ENCODE data around the gene S100B. TPM values are rescaled to one million over a fixed set of nuclear protein-coding genes. Genes with fewer than 3 reads are reported as not detected.

S100B gene
- total RNA-seq (2016; rRNA removed; fragmentation: Illumina TruSeq; extraction: Trizol) (not detected in 2 replicates), polyA plus RNA-seq (2011; rRNA removed) (not detected in 2 replicates), polyA minus RNA-seq (2011; rRNA and poly(A)+ RNA removed; ENCODE audit: low replicate concordance) (not detected in 2 replicates), Bru-seq, nascent RNA (not detected), BruChase-seq, experiment 1, labeled RNA remaining after a 6-hour chase (percentile 12 among the genes with signal in this experiment), BruChase-seq, experiment 2, labeled RNA remaining after a 2-hour chase (percentile 11 among the genes with signal in this experiment)
- 0.26 TPM in 1 of 2 replicates, not detected in the other for total RNA-seq (2016; cell fraction: cytosol; rRNA removed; fragmentation: Illumina TruSeq; extraction: Trizol; ENCODE audit: low read depth)
- total RNA-seq (2016; cell fraction: insoluble cytoplasmic fraction; rRNA removed; fragmentation: Illumina TruSeq; extraction: Trizol) = not detected in 2 replicates
- total RNA-seq (2016; cell fraction: membrane; rRNA removed; fragmentation: Illumina TruSeq; extraction: Trizol) = not detected in 2 replicates
- total RNA-seq (2016; cell fraction: nucleus; rRNA removed; fragmentation: Illumina TruSeq; extraction: Trizol) = not detected in 2 replicates
- not detected in 2 replicates for polyA plus RNA-seq (2011; cell fraction: cytosol; rRNA removed)
- polyA plus RNA-seq (2011; cell fraction: nucleus; rRNA removed) = not detected in 2 replicates
- not detected in 2 replicates for polyA plus RNA-seq (2012)
- polyA plus RNA-seq (2016; cell fraction: cytosol; fragmentation: Illumina TruSeq; extraction: Trizol; ENCODE audit: low read depth) = not detected in 2 replicates
- polyA plus RNA-seq (2016; cell fraction: insoluble cytoplasmic fraction; fragmentation: Illumina TruSeq; extraction: Trizol; ENCODE audit: low read depth) = not detected in 2 replicates
- polyA plus RNA-seq (2016; cell fraction: membrane; fragmentation: Illumina TruSeq; extraction: Trizol; ENCODE audit: low read depth) = not detected in 2 replicates
- polyA plus RNA-seq (2016; cell fraction: nucleus; fragmentation: Illumina TruSeq; extraction: Trizol; ENCODE audit: insufficient read depth, low read depth) = not detected in 2 replicates
- polyA minus RNA-seq (2011; cell fraction: cytosol; rRNA and poly(A)+ RNA removed) = not detected in 2 replicates
- 0.90 TPM in 1 of 2 replicates, not detected in the other for polyA minus RNA-seq (2011; cell fraction: nucleus; rRNA and poly(A)+ RNA removed)
- long read RNA-seq, experiment 1 = 0 reads
- long read RNA-seq, experiment 2 = 0 reads

GRCh38 chr21:46604975-46605766, at the start of gene S100B:
TSS of gene S100B (minus strand) at chr21:46605082. CDS start at chr21:46602415, 2,667 bp downstream.
- Histone ChIP-seq H3K9ac (ENCODE audit: insufficient read depth, low read depth, low read length) (no peak within 1 kb of the TSS), H3K27ac (ENCODE audit: extremely low read length, insufficient read depth, low read length) (no peak within 1 kb of the TSS), H3K4me2 (ENCODE audit: low read depth, low read length) (no peak within 1 kb of the TSS), H3K9me3 (ENCODE audit: low read length) (no peaks in the 10 kb centered on the region), H2AFZ (ENCODE audit: low read length) (no peak within 1 kb of the TSS), H4K20me1 (ENCODE audit: insufficient read depth, low read length) (no peaks in the 10 kb centered on the region), H3K36me3 (replicated peaks in 1 of 2; ENCODE audit: control insufficient read depth in 1 of 2, insufficient read depth in 2 of 2, low read length in 2 of 2) (no peaks in the 10 kb centered on the region), H3K27me3 (ENCODE audit: control insufficient read depth in 1 of 2, insufficient read depth in 2 of 2, low read length in 2 of 2) (peaks cover 0 to 33% of the 10 kb centered on the region in 2 experiments; a peak in 3 of 5 replicates), H3K79me2 (ENCODE audit: insufficient read depth, low read length) (no peaks in the 10 kb centered on the region), H3K4me3 (replicated peaks in 1 of 3; ENCODE audit: insufficient read depth in 1 of 3, low read depth in 2 of 3, low read length in 3 of 3) (no peak within 1 kb of the TSS), H3K4me1 (ENCODE audit: insufficient read depth, low read length) (peaks cover 35% of the 10 kb centered on the region)
- ChIA-PET POLR2A (interaction anchor here (0.9 kb wide), 1 partner anchor 30 kb away, joined by 3 read pairs; the partner anchor contains the start of gene PRMT2), CTCF (ENCODE audit: low intra/inter-chr PET ratio, low total read pairs) (no interaction called here)
- DNase-seq (ENCODE audit: low spot score) (no peak), ATAC-seq (peak; percentile 34; the same call in 1 of the 3 replicates), FAIRE-seq (no peak)
- WGBS (ENCODE audit: low lambda C conversion rate) = 64% methylated on average over 10 of the region's 15 CpGs
- intact Hi-C loops (cut with micrococcal nuclease; ENCODE audit: unreplicated experiment) = no loop called here
- BruUV-seq (replicated peaks) = no TSS peak
- in situ Hi-C loops (cut with HindIII; ENCODE audit: extremely low pct_ligation_motif_present, low pct_unique_long_range_greater_than_20kb) = no loop called here
- no peak for TF ChIP-seq ZNF407 (CRISPR knock-in tag; IDR thresholded peaks at IDR 0.05; ENCODE audit: not compliant biosample characterization)
- peak; percentile 74; the same call in 1 of the 2 replicates for TF ChIP-seq HNRNPL (IDR thresholded peaks at IDR 0.05; ENCODE audit: low read depth, low read length)
- TF ChIP-seq ZNF687 (CRISPR knock-in tag; IDR thresholded peaks at IDR 0.05) = 0 out of 2 replicates have a peak, but pooled peaks have one; percentile 10

Data from HepG2 (cell line).